HepG2 (cell line): Measurements from ENCODE around the gene CCDC197. TPM values are rescaled to one million over a fixed set of nuclear protein-coding genes. Genes with fewer than 3 reads are reported as not detected.

Experiments used
- DRAP1 ChIP-seq: IDR thresholded peaks from 2 replicates; pipeline ENCODE4 v1.6.1; 2016; ENCODE audit warnings: missing genetic modification reagents, missing compliant biosample characterization
- FOXP1 ChIP-seq, 2 experiments: fragments of 450-650 bp in 1 of 2; IDR thresholded peaks; 2 replicates each; pipeline ENCODE4 v1.6.1; 2017 to 2018; ENCODE audit warnings: antibody characterized with exemption in 1 of 2
- HNRNPL ChIP-seq: fragments of 200-400 bp; formaldehyde crosslinking; IDR thresholded peaks from 2 replicates; pipeline ENCODE4 v1.6.1; 2017; ENCODE audit warnings: mild to moderate bottlenecking, low read depth, low read length
- HNRNPLL ChIP-seq: fragments of 200-400 bp; formaldehyde crosslinking; IDR thresholded peaks from 2 replicates; pipeline ENCODE4 v1.6.1; 2017; ENCODE audit warnings: mild to moderate bottlenecking, low read depth, low read length; ENCODE audit not compliant: poor library complexity, severe bottlenecking
- MAZ ChIP-seq, 2 experiments: sonication (generic) in 1 of 2; formaldehyde crosslinking in 1 of 2; IDR thresholded peaks; 2 replicates each; pipeline versions ENCODE4 v1.5.0 to v1.6.1; 2012 to 2020; ENCODE audit warnings: low read depth in 2 of 2, mild to moderate bottlenecking in 2 of 2, borderline replicate concordance in 1 of 2, improper control_type of control experiment in 1 of 2, low read length in 1 of 2, missing genetic modification reagents in 1 of 2, moderate library complexity in 1 of 2
- NFE2L2 ChIP-seq: fragments of 150-350 bp; IDR thresholded peaks from 2 replicates; pipeline ENCODE4 v1.6.1; 2014; ENCODE audit warnings: low read length
- NR0B2 ChIP-seq: sonication (generic); formaldehyde crosslinking; IDR thresholded peaks from 2 replicates; pipeline ENCODE4 v1.4.0; 2020; ENCODE audit warnings: mild to moderate bottlenecking, missing genetic modification reagents
- PAXIP1 ChIP-seq: sonication (generic); formaldehyde crosslinking; conservative IDR thresholded peaks from 2 replicates; pipeline ENCODE4 v1.4.0; 2020; ENCODE audit warnings: mild to moderate bottlenecking, missing genetic modification reagents, moderate library complexity
- RBFOX2 ChIP-seq: fragments of 200-400 bp; formaldehyde crosslinking; IDR thresholded peaks from 2 replicates; pipeline ENCODE4 v1.6.1; 2017; ENCODE audit warnings: low read depth, mild to moderate bottlenecking, low read length
- SKIL ChIP-seq: sonication (generic); formaldehyde crosslinking; IDR thresholded peaks from 2 replicates; pipeline ENCODE4 v1.8.0; 2022; ENCODE audit warnings: missing genetic modification reagents, mild to moderate bottlenecking, moderate library complexity, borderline replicate concordance
- SMARCC2 ChIP-seq: fragments of 450-650 bp; IDR thresholded peaks from 2 replicates; pipeline ENCODE4 v1.6.1; 2017; ENCODE audit warnings: antibody characterized with exemption, mild to moderate bottlenecking
- STAG1 ChIP-seq: sonication (generic); formaldehyde crosslinking; IDR thresholded peaks from 2 replicates; pipeline ENCODE4 v1.4.0; 2020; ENCODE audit warnings: missing genetic modification reagents
- ZBTB8A ChIP-seq: sonication (generic); formaldehyde crosslinking; IDR thresholded peaks from 2 replicates; pipeline ENCODE4 v1.4.0; 2020; ENCODE audit warnings: mild to moderate bottlenecking, low read depth, missing genetic modification reagents, borderline replicate concordance
- ZNF20 ChIP-seq: sonication (generic); formaldehyde crosslinking; IDR thresholded peaks from 2 replicates; pipeline ENCODE4 v1.4.0; 2020; ENCODE audit warnings: mild to moderate bottlenecking, moderate library complexity, missing genetic modification reagents
- ZNF367 ChIP-seq: sonication (generic); formaldehyde crosslinking; IDR thresholded peaks from 2 replicates; pipeline ENCODE4 v1.4.0; 2020; ENCODE audit warnings: missing genetic modification reagents, borderline replicate concordance
- ZNF710 ChIP-seq: sonication (generic); formaldehyde crosslinking; IDR thresholded peaks from 2 replicates; pipeline ENCODE4 v1.5.0; 2020; ENCODE audit warnings: mild to moderate bottlenecking, missing genetic modification reagents, borderline replicate concordance
- ZSCAN29 ChIP-seq: sonication (generic); formaldehyde crosslinking; conservative IDR thresholded peaks from 2 replicates; pipeline ENCODE4 v1.4.0; 2020; ENCODE audit warnings: mild to moderate bottlenecking, missing genetic modification reagents
- polyA plus RNA-seq, 8 experiments: library from polyadenylated mRNA; depleted of rRNA in 3 of 8; stranded (reverse) in 7 of 8; unstranded in 1 of 8; fragments of >200 nt; fragmentation: Illumina TruSeq in 4 of 8; extraction: Trizol in 4 of 8; gene quantifications; 2 replicates each; pipeline versions ENCODE4 v1.2.1 to v1.2.3, GENCODE V29; 2011 to 2016; ENCODE audit warnings: low read depth in 4 of 8, missing spikeins in 1 of 8, mixed read lengths in 1 of 8; ENCODE audit not compliant: insufficient read depth in 1 of 8
- total RNA-seq, 5 experiments: library from RNA; depleted of rRNA; stranded (reverse); fragments of >200 nt; fragmentation: Illumina TruSeq; extraction: Trizol; gene quantifications; 2 replicates each; pipeline ENCODE4 v1.2.3, GENCODE V29; 2016; ENCODE audit warnings: low read depth in 1 of 5

Gene CCDC197
- total and polyA plus RNA-seq, 2 of the 13 experiments (the other 11 are each of a cell fraction or from before 2014, with no cell fraction given), result 0.11 to 0.13 TPM

GRCh38 chr14:94022532-94023411, 25.7 kb downstream of the CCDC197 start (continued):
- TF ChIP-seq SKIL (no peak), FOXP1 (IDR thresholded peaks at IDR 0.05) (no peak), FOXP1 (CRISPR knock-in tag; IDR thresholded peaks at IDR 0.05) (no peak), ZNF20 (CRISPR knock-in tag) (no peak), ZBTB8A (no peak), ZNF710 (no peak; the same call in 1 of the 2 replicates), MAZ (IDR thresholded peaks at IDR 0.05; ENCODE audit: borderline replicate concordance, low read depth, low read length) (no peak), MAZ (CRISPR knock-in tag; IDR thresholded peaks at IDR 0.05; ENCODE audit: low read depth) (0 out of 2 replicates have a peak, but pooled peaks have one; percentile 29), HNRNPL (no peak), STAG1 (CRISPR knock-in tag) (no peak), HNRNPLL (no peak), DRAP1 (CRISPR knock-in tag) (no peak), ZNF367 (CRISPR knock-in tag) (no peak), PAXIP1 (CRISPR knock-in tag) (no peak), RBFOX2 (no peak), SMARCC2 (no peak), ZSCAN29 (CRISPR knock-in tag) (no peak), NFE2L2 (no peak), NR0B2 (no peak)
